ENCODE results near the gene SREK1IP1. TPM values are rescaled to one million over a fixed set of nuclear protein-coding genes. Genes with fewer than 3 reads are reported as not detected.
A peak's percentile ranks its signal among the peaks of the same experiment; 100 is the strongest.

The SREK1IP1 gene
- total RNA-seq (2011; cell fraction: chromatin; rRNA removed; ENCODE audit: low replicate concordance), result 2.3 and 5.4 TPM in 2 replicates
- total RNA-seq (2011; cell fraction: nucleolus; rRNA removed), result 2.8 TPM in 2 replicates
- total RNA-seq (2011; cell fraction: nucleoplasm; rRNA removed), result 3.8 and 8.7 TPM in 2 replicates
- total RNA-seq (2014; rRNA removed), result 6.9 and 8.2 TPM in 2 replicates
- 21.7 and 23.7 TPM in 2 replicates for total RNA-seq (2014; rRNA removed; fragmentation: Illumina TruSeq; extraction: Trizol)
- 19.2 and 21.3 TPM in 2 replicates for total RNA-seq (2015; rRNA removed; fragmentation: Illumina TruSeq; extraction: Trizol)
- total RNA-seq (2021), result 27.3 and 27.7 TPM in 2 replicates
- polyA plus RNA-seq (2011; rRNA removed), result 6.4 and 9.8 TPM in 2 replicates
- polyA plus RNA-seq (2011; cell fraction: cytosol; rRNA removed), result 4.1 and 5.3 TPM in 2 replicates
- 2.1 and 2.8 TPM in 2 replicates for polyA plus RNA-seq (2011; cell fraction: nucleus; rRNA removed)
- 8.1 and 21.0 TPM in 2 replicates for polyA plus RNA-seq (2012)
- polyA plus RNA-seq (2014; fragmentation: Illumina TruSeq; extraction: Trizol), result 23.0 and 23.9 TPM in 2 replicates
- 10 to 100 TPM; 29.8 to 45.2 TPM for polyA plus RNA-seq (2014; fragmentation: Nextera tagmentation; extraction: Ambion mirVana)
- polyA plus RNA-seq (2014; rRNA removed), result 8.5 and 9.3 TPM in 2 replicates
- polyA minus RNA-seq (2011; rRNA and poly(A)+ RNA removed), result 8.1 and 8.8 TPM in 2 replicates
- 9.5 and 12.1 TPM in 2 replicates for polyA minus RNA-seq (2011; cell fraction: cytosol; rRNA and poly(A)+ RNA removed)
- 3.6 and 6.4 TPM in 2 replicates for polyA minus RNA-seq (2011; cell fraction: nucleus; rRNA and poly(A)+ RNA removed)
- Bru-seq, nascent RNA, result percentile 80 among the genes with signal in this experiment
- percentile 81 among the genes with signal in this experiment for BruChase-seq, experiment 1, labeled RNA remaining after a 2-hour chase
- percentile 79 among the genes with signal in this experiment for BruChase-seq, experiment 2, labeled RNA remaining after a 6-hour chase
- long read RNA-seq, experiment 1, full-length matches to known transcripts, result 42 of 111 reads
- long read RNA-seq, experiment 1, partial matches to known transcripts, result 46 of 111 reads
- long read RNA-seq, experiment 1, other reads (novel, unspliced or antisense), result 23 of 111 reads
- long read RNA-seq, experiment 2, full-length matches to known transcripts, result 7 of 23 reads
- long read RNA-seq, experiment 2, partial matches to known transcripts, result 1 of 23 reads
- long read RNA-seq, experiment 2, other reads (novel, unspliced or antisense), result 15 of 23 reads
- long read RNA-seq, experiment 3, full-length matches to known transcripts, result 20 of 37 reads
- long read RNA-seq, experiment 3, partial matches to known transcripts, result 15 of 37 reads
- long read RNA-seq, experiment 3, other reads (novel, unspliced or antisense), result 2 of 37 reads

DNA sequence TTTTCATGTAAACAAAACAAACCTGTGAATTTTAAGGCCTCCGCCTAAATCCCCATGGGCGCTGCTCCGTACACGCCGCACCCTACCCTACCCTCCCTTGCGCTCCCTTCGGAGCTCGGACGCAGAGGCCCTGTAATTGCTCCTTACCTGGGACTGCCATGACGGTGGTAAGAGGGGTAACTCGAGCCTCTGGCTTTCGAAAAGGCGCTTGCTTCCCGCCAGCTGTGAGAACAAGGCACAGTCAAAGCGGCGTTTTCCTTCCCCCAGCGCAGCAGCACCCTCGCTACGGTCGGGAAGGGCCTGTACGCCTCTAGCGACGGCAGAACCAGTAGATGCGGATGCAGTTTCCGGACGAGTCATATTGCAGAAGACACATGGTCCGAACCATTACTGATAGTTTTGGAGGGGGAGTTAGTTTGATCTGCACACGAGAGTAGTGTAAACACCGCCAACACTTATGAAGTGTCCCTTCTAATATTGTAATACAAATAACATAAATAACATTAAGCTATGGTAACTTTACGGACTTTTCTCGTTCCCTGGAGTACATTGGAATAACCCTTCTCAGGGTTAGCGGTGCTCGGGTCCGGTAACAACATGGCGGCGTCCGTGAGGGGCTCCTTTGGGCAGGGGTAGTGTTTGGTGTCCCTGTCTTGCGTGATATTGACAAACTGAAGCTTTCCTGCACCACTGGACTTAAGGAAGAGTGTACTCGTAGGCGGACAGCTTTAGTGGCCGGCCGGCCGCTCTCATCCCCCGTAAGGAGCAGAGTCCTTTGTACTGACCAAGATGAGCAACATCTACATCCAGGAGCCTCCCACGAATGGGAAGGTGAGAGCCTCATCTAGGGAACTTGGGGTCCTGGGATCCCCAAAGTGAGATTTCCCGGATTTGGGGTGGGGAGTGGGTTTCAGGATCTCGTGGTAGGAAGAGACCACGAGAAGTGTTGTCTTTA lies at the start of gene SREK1IP1, which contains the start of gene CWC27:
Gene SREK1IP1, minus strand, starts transcription at position 334 of the 955 bp plus-strand sequence. Its CDS starts 174 bp downstream, at position 160.
Gene CWC27, plus strand, starts transcription at position 573 of the 955 bp plus-strand sequence. Its CDS starts 217 bp downstream, at position 790.
- ChIA-PET CTCF (ENCODE audit: low intra/inter-chr PET ratio) (no interaction called here), POLR2A (interaction anchor here (0.5 to 1.6 kb wide), 7 partner anchors 10 to 895 kb away, joined by 3 to 7 read pairs (median 4); no protein-coding TSS in a partner anchor)
- peak within 1 kb of the TSS; percentile 96 to 97 for H3K9ac ChIP-seq (ENCODE audit: insufficient read depth in 1 of 2, low read depth in 2 of 2, low read length in 2 of 2)
- TSS peak; percentile 67 for BruUV-seq (replicated peaks)
- H3K9me1 ChIP-seq (ENCODE audit: control insufficient read depth, insufficient read depth, low read length), result no peaks in the 10 kb centered on the region
- ATAC-seq (peak; percentile 95), FAIRE-seq (peak; percentile 84), DNase-seq (ENCODE audit: extremely low read depth in 1 of 4, low spot score in 3 of 4) (peak; percentile 63 to 91 (median 74))
- peaks cover 0 to 14% of the 10 kb centered on the region in 2 experiments; a peak in 3 of 5 replicates for H3K4me1 ChIP-seq (replicated peaks in 1 of 2; ENCODE audit: control insufficient read depth in 2 of 2, insufficient read depth in 2 of 2, low read length in 2 of 2)
- in situ Hi-C loops (cut with MboI) (no loop called here), intact Hi-C loops (cut with micrococcal nuclease) (loop anchor here (5.0 kb wide), 1 partner anchor 86 kb away; no protein-coding TSS in a partner anchor)
- no peaks in the 10 kb centered on the region for H3K27me3 ChIP-seq (ENCODE audit: control insufficient read depth in 2 of 2, insufficient read depth in 2 of 2, low read length in 2 of 2)
- peak within 1 kb of the TSS; percentile 100 for H2AFZ ChIP-seq (ENCODE audit: low read depth, low read length)
- no peaks in the 10 kb centered on the region for H3K9me3 ChIP-seq (replicated peaks; ENCODE audit: control insufficient read depth, insufficient read depth, low read depth, low read length)
- H3K79me2 ChIP-seq (ENCODE audit: control insufficient read depth, insufficient read depth, low read length), result peaks cover 88% of the 10 kb centered on the region
- under 1% methylated on average over 44 of the region's 48 CpGs for WGBS (ENCODE audit: insufficient coverage, low coverage, missing lambda C conversion rate)
- H3K36me3 ChIP-seq (ENCODE audit: control insufficient read depth, insufficient read depth, low read length), result peaks cover 35% of the 10 kb centered on the region
- H3K27ac ChIP-seq (ENCODE audit: extremely low read depth, low read depth, low read length), result peak within 1 kb of the TSS; percentile 97
- peak within 1 kb of the TSS; percentile 79 for H3K4me3 ChIP-seq
- no peaks in the 10 kb centered on the region for H4K20me1 ChIP-seq (replicated peaks; ENCODE audit: control insufficient read depth, insufficient read depth, low read length)
- peak within 1 kb of the TSS; percentile 93 for H3K4me2 ChIP-seq (ENCODE audit: insufficient read depth, low read length)
- TF ChIP-seq ZNF263 (CRISPR knock-in tag; IDR thresholded peaks at IDR 0.05; ENCODE audit: borderline replicate concordance) (peak; percentile 68), ETV1 (tag; conservative IDR thresholded peaks at IDR 0.05; ENCODE audit: low read depth) (0 out of 2 replicates have a peak, but pooled peaks have one; percentile 20), ZC3H8 (IDR thresholded peaks at IDR 0.05) (peak; percentile 50; the same call in 1 of the 2 replicates), SIN3B (IDR thresholded peaks at IDR 0.05; ENCODE audit: low read depth) (peak; percentile 92), ARID1B (IDR thresholded peaks at IDR 0.05) (0 out of 2 replicates have a peak, but pooled peaks have one; percentile 9), ZKSCAN1 (IDR thresholded peaks at IDR 0.05; ENCODE audit: low read depth, low read length) (peak; percentile 52; the same call in 1 of the 2 replicates), RBFOX2 (IDR thresholded peaks at IDR 0.05; ENCODE audit: low read depth, low read length) (peak; percentile 90), CREB1 (IDR thresholded peaks at IDR 0.05) (0 out of 2 replicates have a peak, but pooled peaks have one; percentile 12), CREB1 (CRISPR knock-in tag; IDR thresholded peaks at IDR 0.05) (peak; percentile 53), RB1 (IDR thresholded peaks at IDR 0.05; ENCODE audit: low read depth) (peak; percentile 32; the same call in 1 of the 2 replicates), NRF1 (conservative IDR thresholded peaks at IDR 0.05 in 1 of 2, IDR thresholded peaks at IDR 0.05 in 1 of 2) (peak; percentile 45 to 50; a peak in 3 of 4 replicates), TBL1XR1 (IDR thresholded peaks at IDR 0.05; ENCODE audit: low read length in 2 of 2) (peak in 1 of 2 experiments; percentile 1; a peak in 1 of 4 replicates), NR4A1 (CRISPR knock-in tag; IDR thresholded peaks at IDR 0.05) (no peak), NR4A1 (tag; IDR thresholded peaks at IDR 0.05) (peak; percentile 54; the same call in 1 of the 2 replicates)
- TF ChIP-seq, protein P1, sequence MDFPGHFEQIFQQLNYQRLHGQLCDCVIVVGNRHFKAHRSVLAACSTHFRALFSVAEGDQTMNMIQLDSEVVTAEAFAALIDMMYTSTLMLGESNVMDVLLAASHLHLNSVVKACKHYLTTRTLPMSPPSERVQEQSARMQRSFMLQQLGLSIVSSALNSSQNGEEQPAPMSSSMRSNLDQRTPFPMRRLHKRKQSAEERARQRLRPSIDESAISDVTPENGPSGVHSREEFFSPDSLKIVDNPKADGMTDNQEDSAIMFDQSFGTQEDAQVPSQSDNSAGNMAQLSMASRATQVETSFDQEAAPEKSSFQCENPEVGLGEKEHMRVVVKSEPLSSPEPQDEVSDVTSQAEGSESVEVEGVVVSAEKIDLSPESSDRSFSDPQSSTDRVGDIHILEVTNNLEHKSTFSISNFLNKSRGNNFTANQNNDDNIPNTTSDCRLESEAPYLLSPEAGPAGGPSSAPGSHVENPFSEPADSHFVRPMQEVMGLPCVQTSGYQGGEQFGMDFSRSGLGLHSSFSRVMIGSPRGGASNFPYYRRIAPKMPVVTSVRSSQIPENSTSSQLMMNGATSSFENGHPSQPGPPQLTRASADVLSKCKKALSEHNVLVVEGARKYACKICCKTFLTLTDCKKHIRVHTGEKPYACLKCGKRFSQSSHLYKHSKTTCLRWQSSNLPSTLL (IDR thresholded peaks at IDR 0.05), result no peak
